Kidney glomerular epithelial cell (primary cell): ENCODE data around the gene ZFP57.

Source experiments
- DNase-seq: peaks from one replicate; lab custom pipeline; 2025; lab: John Stamatoyannopoulos, UW

Gene ZFP57

DNA sequence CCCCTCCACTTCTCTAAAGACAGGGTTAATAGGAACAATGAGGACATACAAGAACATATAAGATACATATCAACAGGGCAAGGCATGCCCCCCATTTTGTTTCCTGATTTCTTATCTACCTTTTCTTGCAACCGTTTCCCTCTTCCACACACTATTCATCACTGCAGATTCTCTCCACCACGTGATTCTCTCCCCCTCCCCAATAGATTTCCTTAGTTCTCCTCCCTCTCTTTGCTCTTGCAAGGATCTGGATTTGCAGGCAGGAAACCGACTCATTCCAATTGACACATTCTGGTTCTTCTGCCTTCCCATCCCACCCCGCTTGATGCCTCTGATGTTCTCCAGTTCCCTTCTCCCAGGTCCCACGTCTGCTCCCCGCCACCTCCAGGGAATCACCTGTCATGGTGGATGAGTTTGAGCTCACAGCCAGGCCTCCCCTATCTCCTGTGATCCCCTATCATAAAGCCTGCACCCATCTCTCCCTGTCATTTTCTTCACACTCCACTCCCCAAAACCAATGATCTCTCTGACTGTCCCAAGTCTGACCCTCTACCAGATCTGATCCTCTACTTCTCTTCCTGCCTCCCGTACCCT is 55.5 kb downstream of the ZFP57 start:
- no peak for DNase-seq

DNA sequence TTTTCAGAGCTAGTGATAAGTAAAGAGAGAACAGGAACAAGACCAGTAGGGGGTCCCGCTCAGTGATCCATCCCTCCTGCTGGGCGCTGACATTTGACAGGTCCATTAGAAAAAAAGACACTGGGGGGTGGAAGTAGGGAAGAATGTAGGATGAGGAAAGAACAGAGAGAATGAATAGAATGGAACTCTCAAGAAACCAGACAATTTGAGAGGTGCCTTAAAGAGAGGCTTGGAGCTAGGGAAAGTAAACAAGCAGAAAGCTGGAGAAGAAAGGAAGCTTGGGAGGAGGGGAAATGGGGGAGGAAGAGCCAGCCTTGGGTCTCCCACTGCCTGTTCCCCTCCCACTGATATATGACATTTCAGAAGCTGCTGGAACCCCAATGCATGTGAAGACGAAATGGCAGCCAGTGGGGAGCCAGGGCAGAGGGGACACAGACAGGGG is 56.4 kb downstream of the ZFP57 start:
- DNase-seq = no peak
